IPS-18c (cell line): ENCODE measurements around the gene POLR1G.
A peak's percentile ranks its signal among the peaks of the same experiment; 100 is the strongest.
"Not testable (repeated sequence)": the region's sequence is repeated elsewhere in the genome, so short reads cannot be mapped to it uniquely, and the experiment has no call there.

Experiments
- H3K4me3 ChIP-seq: 2 replicates; pipeline ENCODE4 v1.7.0; 2013; ENCODE audit warnings: low read depth, mild to moderate bottlenecking, low read length, moderate library complexity; ENCODE audit not compliant: insufficient read depth
- H3K9me3 ChIP-seq: one replicate; pipeline ENCODE4 v1.6.1; 2013; ENCODE audit warnings: mild to moderate bottlenecking, low read length, moderate library complexity; ENCODE audit not compliant: control insufficient read depth, insufficient read depth

The POLR1G gene

DNA sequence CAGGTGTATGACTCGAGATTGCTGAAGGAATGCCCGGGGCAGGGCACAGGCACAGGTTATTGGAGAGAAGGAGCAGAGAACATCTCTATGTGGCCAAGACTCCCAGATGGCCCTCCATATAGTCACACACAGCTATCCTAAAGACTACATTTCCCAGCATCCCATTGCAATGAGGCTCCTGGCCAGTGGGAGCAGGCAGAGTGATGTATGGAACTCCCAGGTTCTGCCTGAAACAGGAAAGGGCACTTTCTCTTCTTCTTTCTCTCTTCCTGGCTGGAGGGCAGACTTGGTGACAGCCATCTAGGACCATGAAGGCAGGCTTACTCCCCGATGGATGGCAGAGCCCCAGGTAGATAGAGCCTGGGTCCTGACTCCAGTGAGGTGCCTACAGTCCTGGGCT lies 15.1 kb upstream of the POLR1G start:
- no peak overlapping the region for H3K4me3 ChIP-seq
- H3K9me3 ChIP-seq, result no peaks in the 10 kb centered on the region

DNA sequence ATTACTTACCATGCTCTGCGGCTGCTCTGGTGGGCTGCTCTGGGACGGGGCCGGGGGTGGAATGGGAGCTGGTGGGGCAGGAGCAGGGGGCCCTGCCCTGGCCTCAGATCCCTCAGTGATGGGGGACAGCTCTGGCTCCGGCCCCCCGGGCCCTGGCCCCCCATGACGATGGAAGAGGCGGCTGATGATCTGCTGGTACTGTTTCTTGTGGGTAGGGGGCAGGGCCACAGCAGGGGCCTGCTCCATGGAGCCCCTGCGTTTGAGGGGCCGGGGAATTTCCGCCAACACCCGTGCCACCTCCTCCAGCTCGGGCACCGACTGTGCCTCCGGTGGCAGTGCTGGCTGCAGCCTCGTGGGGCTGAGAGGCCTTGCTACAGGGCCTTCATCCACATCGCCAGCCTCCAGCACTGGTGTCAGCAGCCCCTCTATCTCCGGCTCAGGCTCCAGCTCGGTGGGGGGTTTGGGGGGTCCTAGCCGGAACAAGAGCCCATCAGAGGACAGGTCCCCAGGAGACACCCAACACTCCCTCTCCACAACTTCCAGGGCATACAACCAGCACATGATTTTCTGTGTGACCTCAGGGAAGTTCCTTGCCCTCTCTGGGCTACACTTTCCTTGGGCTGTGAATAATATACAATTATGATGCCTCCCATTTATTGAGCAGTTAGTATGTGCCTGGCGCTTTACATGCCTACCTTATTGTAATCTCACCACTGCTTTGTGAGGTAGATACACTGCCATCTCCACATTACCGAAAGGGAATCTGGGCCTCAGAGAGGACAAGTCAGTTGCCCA lies 14.4 kb upstream of the POLR1G start:
- H3K4me3 ChIP-seq, result no peak overlapping the region
- H3K9me3 ChIP-seq, result no peaks in the 10 kb centered on the region

DNA sequence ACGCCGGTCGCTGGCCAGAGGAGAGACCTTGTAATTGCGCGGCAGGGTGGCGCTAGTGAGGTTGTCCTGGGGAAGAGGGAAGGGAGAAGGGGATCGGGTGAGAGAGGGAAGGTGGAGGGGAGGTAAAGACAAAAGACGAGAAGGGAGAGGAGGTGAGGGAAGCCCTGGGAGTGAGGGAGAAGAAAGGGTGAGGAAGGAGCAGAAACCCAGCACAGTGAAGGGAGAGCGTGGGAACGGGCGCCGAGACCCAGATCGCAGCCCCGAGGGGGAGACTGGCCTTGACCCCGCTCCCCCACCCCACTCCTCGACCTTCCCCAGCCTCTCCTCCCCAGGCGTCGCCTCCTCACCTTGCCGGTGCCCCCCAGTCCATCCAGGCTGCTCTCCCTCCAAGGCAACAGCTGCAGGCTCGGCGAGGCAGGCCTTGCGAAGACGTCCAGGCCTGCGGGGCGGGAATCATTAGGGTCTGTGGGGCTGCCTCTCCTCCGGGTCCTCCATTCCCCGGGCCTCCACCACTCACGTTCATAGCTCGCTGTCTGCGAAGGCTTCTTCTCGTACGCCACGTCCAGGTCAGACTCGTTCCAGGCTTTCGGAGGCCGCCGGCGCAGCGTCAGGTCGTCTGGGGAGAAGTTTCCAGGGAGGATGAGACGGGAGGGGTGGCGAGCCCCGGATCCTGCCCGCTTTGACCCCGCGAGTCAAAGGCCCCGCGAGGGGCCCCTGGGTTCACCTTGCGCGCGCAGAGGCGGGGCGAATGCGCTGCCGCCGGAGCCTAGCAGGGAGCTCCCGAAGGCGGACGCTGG lies 10.4 kb upstream of the POLR1G start:
- Histone ChIP-seq H3K9me3 (no peaks in the 10 kb centered on the region), H3K4me3 (peak overlapping the region; percentile 28)

DNA sequence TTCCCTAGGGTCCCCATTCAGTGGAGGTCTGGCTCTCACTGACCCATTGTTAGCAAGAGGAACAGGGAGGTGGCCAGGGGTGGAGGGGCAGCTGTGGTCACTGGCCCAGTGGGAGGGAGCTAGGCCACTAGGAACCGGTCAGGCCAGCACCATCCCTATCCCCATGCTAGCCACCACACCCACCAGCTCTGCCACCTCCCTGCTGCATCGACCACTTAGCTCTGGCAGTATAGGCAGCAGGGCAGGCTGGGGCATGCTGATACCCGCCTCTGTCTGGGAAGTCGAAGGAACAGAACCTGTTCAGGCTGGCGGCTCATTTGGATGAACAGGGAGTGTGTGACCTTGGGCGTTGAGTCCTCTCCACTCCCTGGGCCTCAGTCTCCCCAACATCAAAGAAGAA lies 6.3 kb upstream of the POLR1G start:
- Histone ChIP-seq H3K4me3 (no peak overlapping the region), H3K9me3 (no peaks in the 10 kb centered on the region)

DNA sequence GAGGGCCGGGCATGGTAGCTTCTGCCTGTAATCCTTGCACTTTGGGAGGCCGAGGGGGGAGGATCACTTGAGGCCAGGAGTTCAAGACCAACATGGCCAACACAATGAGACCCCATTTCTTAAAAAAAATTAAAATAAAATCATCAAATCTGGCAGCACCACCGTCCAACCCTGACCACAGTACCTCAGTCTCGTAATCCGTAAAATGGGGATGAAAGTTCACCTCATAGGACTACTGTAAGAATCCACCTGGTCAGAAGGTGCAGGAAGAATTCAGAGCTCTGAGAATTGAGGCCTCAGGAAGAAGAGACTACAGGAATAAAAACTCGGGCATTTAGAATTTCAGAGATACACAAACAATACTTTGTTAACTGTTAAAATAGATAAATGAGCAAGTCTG lies 4.6 kb upstream of the POLR1G start:
- Histone ChIP-seq H3K9me3 (no peaks in the 10 kb centered on the region), H3K4me3 (no peak overlapping the region; the same call in 1 of the 2 replicates)

DNA sequence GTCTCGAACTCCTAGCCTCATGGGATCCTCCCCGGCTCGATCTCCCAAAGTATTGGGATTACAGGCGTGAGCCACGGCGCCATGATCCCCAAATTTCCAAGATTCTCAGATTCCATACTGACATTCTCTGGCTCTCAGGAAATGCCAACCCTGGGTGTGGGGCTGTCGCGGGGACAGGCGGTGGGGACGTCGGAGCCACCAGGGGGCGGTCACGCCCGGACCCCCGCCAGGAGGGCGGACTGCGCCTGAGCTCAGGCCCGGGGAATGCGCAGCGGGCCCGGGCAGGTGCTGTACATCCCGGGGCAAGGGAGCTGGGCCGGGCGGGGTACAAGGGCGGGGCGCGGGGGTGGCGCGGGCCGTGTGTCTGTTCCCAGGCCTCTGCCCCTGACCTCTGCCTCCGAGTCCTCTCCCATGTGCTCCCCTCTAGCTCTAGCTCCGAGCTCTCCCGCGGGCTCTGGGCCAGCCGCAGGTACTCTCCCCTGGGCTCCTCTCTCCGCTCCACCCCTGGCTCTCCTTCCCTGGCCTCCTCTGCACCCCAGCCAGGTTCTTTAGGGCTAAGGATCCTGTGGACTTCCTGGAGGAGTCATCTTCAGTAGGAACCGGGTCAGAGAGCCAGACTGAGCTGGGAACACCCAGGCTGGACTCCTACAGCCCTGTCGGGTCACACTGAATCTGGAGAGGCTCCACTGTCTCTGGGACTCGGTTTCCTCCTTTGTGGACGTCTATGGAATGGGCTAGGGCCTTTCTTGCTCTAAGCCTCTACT lies 4.0 kb upstream of the POLR1G start:
- Histone ChIP-seq H3K9me3 (no peaks in the 10 kb centered on the region), H3K4me3 (peak overlapping the region; percentile 25; the same call in 1 of the 2 replicates)

DNA sequence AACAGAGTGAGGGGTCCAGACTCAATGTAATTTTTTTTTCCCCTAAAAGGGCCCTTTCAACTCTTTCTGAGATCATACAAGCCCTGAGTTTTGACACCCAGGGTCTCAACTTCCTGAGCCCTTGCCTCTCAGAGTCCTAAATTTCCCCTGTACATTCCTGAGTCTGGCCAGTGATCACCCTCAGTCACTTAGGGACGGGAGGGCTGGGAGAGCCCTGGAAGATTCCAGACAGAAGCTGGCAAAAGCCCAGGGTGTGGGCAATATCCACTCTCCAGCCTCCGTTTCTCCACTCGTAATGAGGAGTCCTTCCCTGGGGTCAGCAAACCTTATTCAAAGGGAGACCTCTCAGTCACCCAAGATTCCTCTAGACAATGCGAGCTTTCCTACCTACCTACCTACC lies 3.2 kb upstream of the POLR1G start:
- Histone ChIP-seq H3K9me3 (no peaks in the 10 kb centered on the region), H3K4me3 (peak overlapping the region; percentile 94; the same call in 1 of the 2 replicates)

DNA sequence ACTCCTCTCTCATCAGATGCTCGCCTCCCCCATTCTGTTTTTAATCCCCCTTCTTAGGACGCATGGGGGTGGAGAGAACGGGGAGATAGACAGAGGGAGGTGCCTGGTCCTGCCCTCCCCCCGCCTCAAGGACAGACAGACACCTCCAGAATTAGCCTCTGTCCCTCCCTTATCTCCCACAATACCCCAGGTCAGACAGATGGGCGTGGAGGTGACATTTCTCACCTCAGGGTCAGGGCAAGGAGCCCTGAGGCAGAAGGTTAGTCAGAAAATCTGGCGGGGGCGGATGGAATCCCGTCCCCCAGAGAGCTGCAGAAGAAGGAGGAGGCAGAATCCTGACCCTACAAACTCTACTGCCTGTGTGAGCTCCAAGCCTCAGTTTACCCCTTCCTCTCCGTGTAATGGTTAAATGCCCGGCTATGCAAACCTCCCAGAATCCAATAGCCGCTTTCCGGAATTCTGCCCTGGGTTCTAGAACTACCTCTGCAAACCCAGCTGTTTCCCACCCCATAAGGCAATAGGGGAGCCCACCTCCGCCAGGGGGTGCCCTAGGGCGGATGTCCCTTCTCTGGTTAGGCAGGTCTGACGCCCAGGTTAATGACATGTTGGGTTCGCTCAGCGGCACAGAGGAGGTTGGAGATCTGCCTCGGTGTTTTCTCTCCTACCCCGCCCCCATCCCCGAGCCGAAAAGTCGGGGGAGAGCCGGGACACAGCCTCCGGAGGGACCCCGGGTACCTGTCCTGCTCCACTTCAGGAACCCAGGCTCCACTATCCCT lies 2.5 kb upstream of the POLR1G start:
- peak overlapping the region; percentile 94 for H3K4me3 ChIP-seq
- H3K9me3 ChIP-seq, result no peaks in the 10 kb centered on the region

DNA sequence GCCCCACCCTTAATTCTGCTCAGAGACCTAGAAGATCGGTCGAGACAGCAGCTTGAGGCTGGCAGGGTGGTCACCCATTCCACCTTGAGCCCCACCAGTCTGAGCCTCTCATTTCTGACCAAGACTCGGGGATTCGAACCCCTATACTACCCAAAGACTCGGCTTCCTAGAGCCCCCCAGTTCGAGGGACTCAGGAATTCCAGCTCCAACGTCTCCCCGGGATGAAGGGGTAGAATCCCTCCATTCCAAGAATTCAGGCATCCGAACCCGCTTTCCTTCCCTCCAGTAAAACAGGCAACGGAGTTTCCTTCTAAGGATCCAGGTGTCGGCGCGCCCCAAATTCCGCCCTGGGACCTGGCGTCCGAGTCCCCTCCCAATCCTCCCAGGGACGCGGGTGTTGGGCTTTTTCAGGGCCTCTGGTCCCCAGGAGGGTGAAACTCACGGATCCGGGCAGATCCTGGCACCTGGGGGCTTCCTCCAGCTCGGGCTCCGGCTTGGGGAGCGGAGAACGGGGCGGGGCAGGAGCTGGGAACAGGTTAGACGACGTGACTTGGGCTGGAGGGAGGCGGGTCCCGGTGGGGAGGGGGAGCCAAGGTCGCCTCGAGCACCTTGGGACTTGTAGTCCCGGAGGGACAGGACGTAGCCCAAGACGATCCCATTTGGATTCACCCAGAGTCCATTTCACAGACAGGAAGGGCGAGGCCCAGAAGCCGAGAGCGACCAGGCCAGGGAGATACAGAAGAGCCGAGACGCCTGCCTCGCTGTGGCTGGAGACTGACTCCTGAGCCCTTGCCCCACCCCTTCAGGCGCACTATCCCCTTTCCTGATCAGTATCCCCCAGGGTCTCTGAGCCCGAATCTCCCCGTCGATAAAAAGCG lies 1.6 kb upstream of the POLR1G start, which contains the start of gene PPP1R13L:
TSS of gene PPP1R13L (minus strand) at position 513 of the 878 bp plus-strand sequence. CDS start 6,751 bp downstream, outside the sequence.
- Histone ChIP-seq H3K9me3 (no peaks in the 10 kb centered on the region), H3K4me3 (peak within 1 kb of the TSS; percentile 94)

DNA sequence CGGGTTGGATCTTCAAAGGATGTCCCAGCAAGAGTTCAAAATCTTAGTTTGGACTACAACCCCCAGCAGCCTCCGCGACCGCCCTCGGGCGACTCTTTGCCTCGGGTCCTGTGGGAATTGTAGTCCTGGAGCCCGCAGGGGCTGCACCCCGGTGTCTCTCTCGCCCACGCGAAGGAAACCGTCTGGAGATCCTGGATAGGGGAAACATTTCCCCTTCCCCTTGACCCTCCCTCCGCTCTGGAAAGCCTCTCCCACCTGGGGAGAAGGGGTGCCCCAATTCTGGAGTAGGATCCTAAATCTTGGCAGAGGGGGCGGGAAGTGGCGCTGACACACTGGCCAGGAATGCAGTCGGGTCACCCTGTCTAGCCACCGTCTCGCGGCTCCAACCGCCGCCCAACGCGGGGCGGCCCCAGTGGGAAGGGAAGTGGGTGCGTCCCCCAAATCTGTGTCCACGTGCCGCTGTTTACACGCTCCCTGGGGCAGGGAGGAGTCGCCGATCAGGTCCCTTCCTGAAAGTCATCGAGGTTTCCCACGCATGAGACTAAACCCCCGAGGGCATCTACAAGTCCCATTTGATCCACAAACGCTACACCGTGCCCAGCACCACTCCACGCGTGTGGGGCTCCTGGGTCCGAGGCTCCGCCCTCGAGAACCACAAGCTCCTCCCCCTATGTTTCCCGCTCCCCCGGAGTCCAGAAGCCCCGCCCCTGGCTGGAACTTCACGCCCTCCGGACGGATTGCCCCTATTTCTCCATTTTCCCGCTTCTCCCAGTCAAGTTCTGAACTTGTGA lies 814 bp upstream of the POLR1G start:
- Histone ChIP-seq H3K9me3 (no peaks in the 10 kb centered on the region), H3K4me3 (peak overlapping the region; percentile 94)

DNA sequence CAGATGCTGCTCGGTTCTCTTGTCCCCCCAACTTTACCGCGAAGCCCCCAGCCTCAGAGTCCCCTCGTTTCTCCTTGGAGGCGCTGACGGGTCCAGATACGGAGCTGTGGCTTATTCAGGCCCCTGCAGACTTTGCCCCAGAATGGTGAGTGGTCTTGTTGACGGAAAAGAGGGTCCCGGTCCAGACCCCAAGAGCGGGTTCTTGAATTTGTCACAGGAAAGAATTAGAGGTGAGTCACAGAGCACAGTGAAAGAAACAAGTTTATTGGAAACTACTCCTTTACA lies 589 bp downstream of the POLR1G start:
- Histone ChIP-seq H3K4me3 (peak overlapping the region; percentile 94), H3K9me3 (no peaks in the 10 kb centered on the region)

DNA sequence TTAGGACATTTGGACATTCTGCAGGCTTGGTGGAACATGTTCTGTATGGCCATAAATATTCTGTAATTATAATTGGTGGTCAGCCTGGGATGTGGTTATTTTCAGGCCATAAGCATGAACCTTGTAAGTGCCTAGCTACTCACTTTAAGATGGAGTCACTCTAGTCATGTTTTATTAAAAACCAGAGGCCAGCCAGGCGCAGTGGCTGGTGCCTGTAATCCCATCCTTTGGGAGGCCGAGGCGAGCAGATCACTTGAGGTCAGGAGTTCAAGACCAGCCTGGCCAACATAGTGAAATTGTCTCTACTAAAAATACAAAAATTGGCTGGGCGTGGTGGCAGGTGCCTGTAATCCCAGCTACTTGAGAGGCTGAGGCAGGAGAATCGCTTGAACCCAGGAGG lies 1.1 kb downstream of the POLR1G start:
- H3K9me3 ChIP-seq, H3K4me3 ChIP-seq: not testable (repeated sequence)

DNA sequence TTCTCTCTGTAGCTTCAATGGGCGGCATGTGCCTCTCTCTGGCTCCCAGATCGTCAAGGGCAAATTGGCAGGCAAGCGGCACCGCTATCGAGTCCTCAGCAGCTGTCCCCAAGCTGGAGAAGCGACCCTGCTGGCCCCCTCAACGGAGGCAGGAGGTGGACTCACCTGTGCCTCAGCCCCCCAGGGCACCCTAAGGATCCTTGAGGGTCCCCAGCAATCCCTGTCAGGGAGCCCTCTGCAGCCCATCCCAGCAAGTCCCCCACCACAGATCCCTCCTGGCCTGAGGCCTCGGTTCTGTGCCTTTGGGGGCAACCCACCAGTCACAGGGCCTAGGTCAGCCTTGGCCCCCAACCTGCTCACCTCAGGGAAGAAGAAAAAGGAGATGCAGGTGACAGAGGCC lies 1.7 kb downstream of the POLR1G start:
- no peak overlapping the region for H3K4me3 ChIP-seq
- H3K9me3 ChIP-seq, result no peaks in the 10 kb centered on the region

DNA sequence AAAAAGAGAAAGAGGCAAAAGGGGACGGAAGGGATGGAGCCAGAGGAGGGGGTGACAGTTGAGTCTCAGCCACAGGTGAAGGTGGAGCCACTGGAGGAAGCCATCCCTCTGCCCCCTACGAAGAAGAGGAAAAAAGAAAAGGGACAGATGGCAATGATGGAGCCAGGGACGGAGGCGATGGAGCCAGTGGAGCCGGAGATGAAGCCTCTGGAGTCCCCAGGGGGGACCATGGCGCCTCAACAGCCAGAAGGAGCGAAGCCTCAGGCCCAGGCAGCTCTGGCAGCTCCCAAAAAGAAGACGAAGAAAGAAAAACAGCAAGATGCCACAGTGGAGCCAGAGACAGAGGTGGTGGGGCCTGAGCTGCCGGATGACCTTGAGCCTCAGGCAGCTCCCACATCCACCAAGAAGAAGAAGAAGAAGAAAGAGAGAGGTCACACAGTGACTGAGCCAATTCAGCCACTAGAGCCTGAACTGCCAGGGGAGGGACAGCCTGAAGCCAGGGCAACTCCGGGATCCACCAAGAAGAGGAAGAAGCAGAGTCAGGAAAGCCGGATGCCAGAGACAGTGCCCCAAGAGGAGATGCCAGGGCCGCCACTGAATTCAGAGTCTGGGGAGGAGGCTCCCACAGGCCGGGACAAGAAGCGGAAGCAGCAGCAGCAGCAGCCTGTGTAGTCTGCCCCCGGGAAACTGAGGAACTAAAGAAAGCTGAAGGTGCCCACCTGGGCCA lies 2.5 kb downstream of the POLR1G start:
- Histone ChIP-seq H3K9me3 (no peaks in the 10 kb centered on the region), H3K4me3 (no peak overlapping the region)

DNA sequence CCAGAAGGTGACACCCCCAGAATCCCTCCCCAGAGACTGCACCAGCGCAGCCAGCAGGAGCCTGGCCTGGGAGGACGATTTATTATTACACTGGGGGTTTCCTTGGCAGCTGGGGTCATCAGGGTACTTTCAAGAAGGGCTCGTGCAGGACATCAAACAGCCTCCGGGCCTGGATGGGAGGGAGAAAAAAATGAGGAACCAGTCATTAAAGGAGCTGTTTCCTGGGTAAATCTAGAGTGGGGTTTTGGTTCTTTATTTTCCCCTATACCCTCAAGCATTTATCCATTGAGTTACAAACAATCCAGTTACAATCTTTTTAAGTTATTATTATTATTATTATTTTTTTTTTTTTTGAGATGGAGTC lies 3.1 kb downstream of the POLR1G start:
- Histone ChIP-seq H3K9me3 (no peaks in the 10 kb centered on the region), H3K4me3 (no peak overlapping the region)
